Stimulated activated naive CD8-positive, alpha-beta T cell treated with anti-CD3 and anti-CD28 coated beads, Interleukin-15, amount 100 ng/mL, for 72 hours (primary cell): ENCODE data around the gene GRIP2.

Experiments
- ATAC-seq: fragments of 150-1000 bp; cut with Tn5 transposase; 2 replicates; pipeline ENCODE4 v1.10.0; 2021; ENCODE audit warnings: mild to moderate bottlenecking, moderate library complexity
- DNase-seq, 2 donors: peaks; one replicate each; pipeline ENCODE4 v3.0.0; 2021 to 2022
- H3K27ac Mint-ChIP-seq, 2 donors: one replicate each; pipeline ENCODE4 v1.8.0; 2022; ENCODE audit warnings: mild to moderate bottlenecking in 2 of 2, mixed read lengths in 2 of 2, moderate library complexity in 2 of 2
- H3K27me3 Mint-ChIP-seq: one replicate; pipeline ENCODE4 v1.8.0; 2022; ENCODE audit warnings: mixed read lengths
- H3K4me1 Mint-ChIP-seq: one replicate; pipeline ENCODE4 v1.8.0; 2022; ENCODE audit warnings: mild to moderate bottlenecking, mixed read lengths
- H3K4me3 Mint-ChIP-seq, 2 donors: one replicate each; pipeline ENCODE4 v1.8.0; 2022; ENCODE audit warnings: mild to moderate bottlenecking in 2 of 2, mixed read lengths in 2 of 2, moderate library complexity in 1 of 2
- H3K9me3 Mint-ChIP-seq, 2 donors: one replicate each; pipeline ENCODE4 v1.8.0; 2022; ENCODE audit warnings: mixed read lengths in 2 of 2

Gene GRIP2

DNA sequence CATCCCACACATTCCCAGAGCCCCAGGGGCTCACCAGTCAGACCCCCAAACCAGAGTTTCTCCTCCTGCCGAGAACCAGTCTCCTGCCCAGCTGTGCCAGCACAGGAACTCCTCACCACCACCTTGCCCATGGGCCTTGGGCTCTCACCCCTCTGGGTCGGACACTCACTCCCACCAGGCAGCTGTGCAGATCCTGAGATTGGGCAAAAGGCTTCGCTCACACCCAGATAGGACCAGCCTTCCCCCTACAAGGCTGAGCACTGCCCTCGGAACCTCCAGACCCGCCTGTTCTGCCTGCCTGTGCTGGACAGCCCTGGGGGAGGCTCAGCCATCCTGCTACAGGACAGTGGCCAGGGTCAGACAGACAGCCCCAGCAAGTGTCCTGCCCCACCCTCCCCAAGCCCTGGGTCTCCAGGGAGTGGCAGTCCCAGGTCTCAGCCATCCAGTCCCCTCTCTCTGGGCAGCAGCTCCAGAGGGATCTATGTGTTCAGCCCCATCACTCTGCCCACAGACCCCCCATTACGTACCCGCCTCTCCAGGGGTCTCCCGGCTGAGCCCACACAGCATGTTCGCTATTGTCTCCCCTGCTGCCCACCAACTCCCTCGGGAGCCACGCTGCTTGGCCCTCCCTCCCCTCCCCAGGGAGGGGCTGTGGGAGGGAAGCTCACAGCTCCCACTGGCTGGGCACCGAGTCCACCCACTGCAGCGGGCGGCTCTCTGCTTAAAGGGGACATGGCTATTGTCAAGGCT, at the start of gene GRIP2:
TSS of gene GRIP2 (minus strand) at position 601 of the 750 bp plus-strand sequence. CDS start at position 567, 34 bp downstream.
- H3K27me3 Mint-ChIP-seq = no peaks in the 10 kb centered on the region
- no peak within 1 kb of the TSS for H3K4me3 Mint-ChIP-seq
- ATAC-seq = no peak
- DNase-seq = no peak
- peak within 1 kb of the TSS in 1 of 2 donors; percentile 61 for H3K27ac Mint-ChIP-seq
- H3K9me3 Mint-ChIP-seq = no peaks in the 10 kb centered on the region
- no peaks in the 10 kb centered on the region for H3K4me1 Mint-ChIP-seq

DNA sequence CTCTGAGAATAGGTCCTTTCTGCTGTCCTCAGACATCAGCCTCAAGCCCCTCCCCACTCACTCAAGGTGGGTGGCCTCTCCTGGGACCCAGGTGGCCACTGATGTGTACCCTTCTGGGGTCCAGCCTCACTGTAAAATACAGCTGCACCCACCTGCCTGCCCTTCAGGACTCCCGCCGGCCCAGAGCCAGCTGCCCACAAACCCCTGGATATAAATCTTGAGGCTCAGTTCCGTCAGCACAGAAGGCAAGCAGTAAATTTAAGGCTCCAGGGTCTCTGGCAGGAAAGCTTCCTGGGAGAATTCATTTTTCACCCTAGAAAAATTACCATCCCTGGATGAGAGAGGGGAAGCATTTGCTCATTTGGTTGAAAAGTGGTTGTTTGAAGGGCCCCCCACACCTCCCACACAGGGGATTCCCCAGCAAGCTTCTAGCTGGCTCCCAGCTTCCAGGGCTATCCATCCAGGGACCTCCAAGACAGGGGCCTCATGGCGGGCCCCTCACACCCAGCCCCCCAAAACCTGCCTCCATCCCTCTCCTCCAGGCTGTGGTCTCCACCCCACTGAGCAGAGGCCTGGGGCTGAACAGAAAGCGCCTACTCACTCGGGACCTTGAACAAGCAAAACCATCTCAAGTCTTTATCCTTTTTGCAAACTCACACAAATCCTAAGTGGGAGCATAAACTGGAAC, 48.4 kb upstream of the GRIP2 start:
- DNase-seq = no peak
- Mint-ChIP-seq H3K4me1 (peaks cover 10% of the 10 kb centered on the region), H3K4me3 (no peak overlapping the region), H3K27me3 (peaks cover 71% of the 10 kb centered on the region), H3K27ac (no peak overlapping the region), H3K9me3 (no peaks in the 10 kb centered on the region)
- ATAC-seq = no peak

DNA sequence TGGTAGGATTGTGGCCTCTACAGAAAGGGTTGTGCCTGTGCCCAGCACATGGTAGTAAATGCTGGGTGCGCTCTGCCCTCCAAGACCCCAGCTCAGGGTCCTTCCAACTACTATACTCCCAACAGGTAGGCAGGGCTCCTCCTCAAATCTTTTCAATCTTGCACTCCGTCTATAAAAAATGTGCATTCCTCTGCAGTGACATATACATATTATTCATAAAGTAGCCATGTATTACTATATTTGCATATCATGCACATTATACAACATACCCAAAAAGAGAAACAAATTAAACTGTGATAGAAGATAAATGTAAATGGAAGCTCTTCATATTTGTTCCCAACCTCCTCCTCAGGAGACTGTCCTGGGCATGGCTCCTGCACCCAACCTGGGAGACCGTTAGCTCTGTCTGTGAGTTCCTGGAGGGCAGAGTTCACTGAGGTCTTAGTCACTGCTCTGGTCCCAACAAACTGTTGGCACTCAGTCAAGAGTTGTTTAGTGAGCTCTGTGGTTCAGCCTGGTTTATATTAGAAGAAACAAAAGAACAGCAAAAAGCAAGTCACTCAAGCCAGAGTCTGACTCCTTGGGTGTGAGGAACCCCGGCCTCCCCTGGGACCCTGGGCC, 47.7 kb upstream of the GRIP2 start:
- DNase-seq (no peak), ATAC-seq (no peak)
- peak overlapping the region in 1 of 2 donors; percentile 16 for H3K27ac Mint-ChIP-seq
- no peak overlapping the region for H3K4me3 Mint-ChIP-seq
- H3K27me3 Mint-ChIP-seq = peaks cover 66% of the 10 kb centered on the region
- no peaks in the 10 kb centered on the region for H3K9me3 Mint-ChIP-seq
- H3K4me1 Mint-ChIP-seq = peaks cover 10% of the 10 kb centered on the region

DNA sequence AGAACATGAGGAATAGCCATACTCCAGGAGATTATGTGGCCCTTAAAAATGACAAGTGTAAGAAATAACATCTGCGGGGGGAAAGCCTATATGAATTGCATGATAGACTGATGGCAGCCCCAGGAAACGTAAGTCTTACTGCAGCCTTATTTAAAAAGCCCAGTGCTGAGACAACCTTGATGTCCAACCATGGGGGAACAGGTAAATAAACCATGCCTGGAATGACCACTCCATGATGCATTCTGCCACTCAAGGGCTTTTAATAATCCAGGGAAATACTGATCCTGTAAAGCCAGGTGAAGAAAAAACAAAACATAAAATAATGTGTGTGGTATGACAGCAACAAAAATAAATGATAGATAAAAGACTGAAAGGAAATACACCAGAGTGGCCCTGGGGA, 46.5 kb upstream of the GRIP2 start:
- ATAC-seq (no peak), DNase-seq (no peak)
- Mint-ChIP-seq H3K4me3 (no peak overlapping the region), H3K4me1 (peaks cover 10% of the 10 kb centered on the region), H3K27ac (no peak overlapping the region), H3K27me3 (peaks cover 70% of the 10 kb centered on the region), H3K9me3 (no peaks in the 10 kb centered on the region)

DNA sequence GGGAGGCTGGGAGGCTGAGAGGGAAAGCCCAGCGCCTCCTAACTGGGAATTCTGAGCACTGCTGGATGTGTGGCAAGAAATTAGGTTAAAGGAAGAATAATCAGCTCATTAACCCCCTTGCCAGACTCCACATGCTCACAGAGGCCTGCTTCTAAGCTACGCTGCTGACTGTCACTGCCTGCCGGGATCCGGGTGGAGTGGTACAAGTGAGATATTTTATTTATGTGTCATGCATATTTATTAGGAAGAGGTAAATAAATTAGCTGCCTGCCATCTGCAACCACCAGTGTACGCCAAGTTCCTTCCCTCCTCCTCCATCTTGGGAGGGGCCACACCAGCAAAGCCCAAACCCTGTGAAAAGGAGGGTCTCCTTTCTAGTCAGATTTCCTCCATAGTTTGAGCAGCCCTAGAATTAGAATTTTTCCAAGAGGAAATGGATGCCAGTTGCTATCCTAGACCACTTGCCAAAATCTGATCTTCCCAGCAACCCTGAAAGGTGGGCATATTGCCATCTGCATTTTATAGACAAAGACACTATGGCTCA, 43.5 kb upstream of the GRIP2 start:
- no peak overlapping the region for H3K27ac Mint-ChIP-seq
- no peak for ATAC-seq
- H3K4me3 Mint-ChIP-seq = no peak overlapping the region
- H3K4me1 Mint-ChIP-seq = peaks cover 6% of the 10 kb centered on the region
- no peaks in the 10 kb centered on the region for H3K9me3 Mint-ChIP-seq
- no peak for DNase-seq
- H3K27me3 Mint-ChIP-seq = peaks cover 54% of the 10 kb centered on the region

DNA sequence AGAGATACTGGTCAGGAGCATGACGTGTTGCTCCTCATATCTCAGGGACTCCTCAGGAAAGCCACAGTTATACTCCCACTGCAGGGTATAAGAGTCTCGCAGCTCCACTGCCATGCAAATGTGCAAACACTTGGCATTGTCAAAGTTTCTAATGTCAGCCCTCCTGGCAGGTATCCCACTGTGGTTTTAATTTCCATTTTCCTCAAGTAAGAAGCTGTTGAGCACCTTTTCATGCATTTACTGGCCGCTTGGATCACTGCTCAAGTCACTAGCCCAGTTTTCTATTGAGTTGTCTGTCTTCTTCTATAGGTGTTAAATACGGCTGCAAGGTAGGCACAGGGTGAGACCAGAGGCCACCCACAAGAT, 41.9 kb upstream of the GRIP2 start:
- no peak overlapping the region for H3K27ac Mint-ChIP-seq
- no peaks in the 10 kb centered on the region for H3K9me3 Mint-ChIP-seq
- peaks cover 49% of the 10 kb centered on the region for H3K27me3 Mint-ChIP-seq
- no peak for DNase-seq
- no peaks in the 10 kb centered on the region for H3K4me1 Mint-ChIP-seq
- no peak overlapping the region for H3K4me3 Mint-ChIP-seq
- ATAC-seq = no peak

DNA sequence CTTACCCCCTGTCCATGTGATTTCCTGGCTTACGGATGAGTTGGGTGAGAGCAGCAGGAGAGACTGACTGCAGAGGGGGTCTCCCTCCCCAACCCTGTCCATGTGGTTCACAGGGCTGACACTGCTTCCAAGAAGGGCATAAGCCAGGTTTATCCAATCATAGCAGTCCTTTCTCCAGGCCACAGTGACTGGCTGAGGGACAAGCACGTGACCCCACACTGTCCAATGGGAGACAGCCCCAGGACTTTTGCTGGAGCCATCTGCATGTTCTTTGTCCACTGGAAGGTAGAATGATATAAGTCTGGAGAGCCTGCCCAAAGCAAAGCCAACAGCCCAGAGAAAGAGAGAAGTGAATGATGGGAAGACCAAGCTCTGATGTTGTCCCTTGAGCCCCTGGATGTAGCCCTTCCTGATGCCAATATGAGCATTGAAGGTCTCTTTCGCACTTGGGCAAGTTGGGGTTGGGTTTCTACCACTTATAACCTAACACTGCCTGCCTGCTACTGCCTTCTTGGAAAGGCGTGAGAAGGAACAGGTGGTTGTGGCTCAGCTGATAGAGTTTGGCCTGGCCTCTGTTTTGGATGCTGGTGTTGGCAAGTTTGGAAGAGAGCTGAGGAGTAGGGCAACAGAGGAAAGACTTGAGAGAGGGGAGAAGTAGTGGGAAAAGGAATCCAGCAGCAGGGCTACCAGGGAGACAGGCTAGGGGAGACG, 41.3 kb upstream of the GRIP2 start:
- Mint-ChIP-seq H3K27me3 (peaks cover 46% of the 10 kb centered on the region), H3K4me3 (no peak overlapping the region), H3K9me3 (no peaks in the 10 kb centered on the region), H3K27ac (no peak overlapping the region), H3K4me1 (no peaks in the 10 kb centered on the region)
- ATAC-seq (no peak), DNase-seq (no peak)

DNA sequence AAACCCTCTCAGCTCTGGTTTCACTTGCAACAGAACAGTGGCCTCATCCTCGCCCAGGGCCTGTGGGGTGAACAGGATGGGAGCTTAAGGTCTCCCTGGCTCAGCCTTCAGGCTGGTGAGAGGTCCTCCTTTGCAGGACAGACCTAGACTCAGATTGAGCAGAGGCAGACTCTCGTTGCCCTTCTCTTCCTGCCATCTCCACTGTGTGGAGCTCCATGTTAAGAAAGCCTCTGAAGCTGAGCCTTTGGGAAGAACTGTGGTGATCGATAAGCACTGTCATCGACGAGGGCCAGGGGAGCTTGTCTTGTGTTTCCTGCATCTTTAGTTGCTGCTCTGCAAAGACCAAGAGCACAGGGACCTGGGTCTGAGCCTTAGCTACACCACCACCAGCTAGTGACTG, 37.8 kb upstream of the GRIP2 start:
- ATAC-seq (no peak), DNase-seq (no peak)
- H3K4me1 Mint-ChIP-seq = no peaks in the 10 kb centered on the region
- no peaks in the 10 kb centered on the region for H3K9me3 Mint-ChIP-seq
- H3K27ac Mint-ChIP-seq = no peak overlapping the region
- H3K27me3 Mint-ChIP-seq = peaks cover 34% of the 10 kb centered on the region
- H3K4me3 Mint-ChIP-seq = no peak overlapping the region

DNA sequence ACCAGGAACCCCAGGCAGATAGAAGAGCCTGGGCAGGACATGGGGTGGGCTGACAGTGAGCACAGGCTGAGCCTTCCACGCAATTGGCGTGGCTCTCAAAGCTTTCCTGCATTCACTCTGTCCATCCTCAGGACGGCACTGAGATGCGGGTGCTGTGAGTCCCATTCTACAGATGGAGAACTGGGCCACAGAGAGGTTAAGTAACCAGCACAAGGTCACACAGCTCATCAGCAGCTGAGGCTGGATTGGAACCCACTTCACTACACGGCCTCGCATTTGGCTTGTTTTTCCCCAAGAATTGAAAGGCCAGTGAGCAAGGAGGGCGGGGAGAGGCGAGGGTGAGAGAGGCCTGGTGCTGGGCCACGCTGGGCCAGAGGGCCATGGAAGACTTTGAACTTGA, 36.0 kb upstream of the GRIP2 start:
- no peaks in the 10 kb centered on the region for H3K9me3 Mint-ChIP-seq
- no peak overlapping the region for H3K4me3 Mint-ChIP-seq
- peaks cover 17% of the 10 kb centered on the region for H3K27me3 Mint-ChIP-seq
- DNase-seq = no peak
- H3K4me1 Mint-ChIP-seq = no peaks in the 10 kb centered on the region
- H3K27ac Mint-ChIP-seq = peak overlapping the region in 1 of 2 donors; percentile 75
- no peak for ATAC-seq

DNA sequence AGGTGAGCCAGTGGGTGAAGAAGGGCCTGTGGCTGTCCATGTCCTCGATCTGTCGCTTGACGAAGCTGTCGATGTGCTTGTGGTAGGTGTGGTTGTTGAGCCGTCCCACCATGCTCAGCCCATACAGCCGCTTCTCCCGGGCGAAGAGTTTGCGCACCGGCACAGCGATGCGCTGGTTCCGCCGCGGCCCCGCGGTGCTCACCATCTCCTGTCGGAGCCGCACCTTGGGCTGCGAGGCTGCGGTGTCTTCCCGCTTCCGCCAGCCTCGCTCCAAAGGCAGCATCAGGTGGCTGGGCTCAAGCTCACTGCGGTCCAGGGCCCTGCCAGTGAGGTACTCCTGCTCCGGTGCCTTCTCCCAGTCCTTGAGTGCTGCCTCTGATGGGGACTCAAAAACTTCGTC, 34.0 kb upstream of the GRIP2 start:
- no peak overlapping the region for H3K27ac Mint-ChIP-seq
- no peaks in the 10 kb centered on the region for H3K9me3 Mint-ChIP-seq
- peaks cover 8% of the 10 kb centered on the region for H3K27me3 Mint-ChIP-seq
- ATAC-seq = no peak
- DNase-seq = no peak
- H3K4me3 Mint-ChIP-seq = no peak overlapping the region
- H3K4me1 Mint-ChIP-seq = peaks cover 12% of the 10 kb centered on the region

DNA sequence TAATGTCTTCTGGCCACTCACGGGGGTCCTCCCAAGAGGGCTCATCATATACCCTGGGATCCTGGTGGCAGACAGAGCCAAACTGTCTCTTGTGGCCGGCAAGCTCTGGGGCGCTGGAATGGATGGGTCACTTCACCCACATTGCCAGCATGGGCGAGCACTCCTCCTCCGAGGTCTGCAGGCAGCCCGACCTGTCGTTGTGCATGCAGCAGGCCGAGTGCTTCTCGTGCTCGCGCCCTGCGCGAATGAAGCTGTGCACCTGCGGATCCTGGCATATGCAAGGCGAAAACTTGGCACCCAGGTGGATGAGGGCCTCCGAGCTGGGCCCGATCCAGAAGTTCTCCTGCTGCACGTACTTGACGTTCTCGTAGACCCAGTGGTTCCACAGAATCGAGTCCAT, 33.6 kb upstream of the GRIP2 start:
- peaks cover 8% of the 10 kb centered on the region for H3K27me3 Mint-ChIP-seq
- DNase-seq (no peak), ATAC-seq (no peak)
- no peaks in the 10 kb centered on the region for H3K9me3 Mint-ChIP-seq
- no peak overlapping the region for H3K4me3 Mint-ChIP-seq
- no peak overlapping the region for H3K27ac Mint-ChIP-seq
- peaks cover 17% of the 10 kb centered on the region for H3K4me1 Mint-ChIP-seq

DNA sequence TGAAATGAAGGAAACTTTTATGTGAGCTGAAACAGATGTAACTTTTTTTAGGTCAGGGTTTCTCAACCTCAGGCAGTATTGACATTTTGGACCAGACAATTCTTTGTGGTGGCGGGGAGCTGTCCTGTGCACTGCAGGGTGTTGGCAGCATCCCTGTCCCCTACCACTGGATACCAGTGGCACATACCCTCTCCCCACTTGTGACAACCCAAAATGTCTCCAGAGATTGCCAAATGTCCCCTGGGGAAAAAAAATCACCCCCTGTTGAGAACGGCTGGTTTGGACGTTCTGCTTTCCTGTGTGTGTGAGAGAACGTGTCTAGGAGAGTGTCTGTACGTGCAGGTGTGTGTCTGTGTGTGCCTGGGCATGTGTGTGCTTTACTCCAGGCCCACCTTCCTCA, 30.7 kb upstream of the GRIP2 start:
- ATAC-seq (no peak), DNase-seq (no peak)
- Mint-ChIP-seq H3K4me1 (peaks cover 27% of the 10 kb centered on the region), H3K4me3 (no peak overlapping the region), H3K27me3 (peaks cover 7% of the 10 kb centered on the region), H3K9me3 (no peaks in the 10 kb centered on the region), H3K27ac (no peak overlapping the region)

DNA sequence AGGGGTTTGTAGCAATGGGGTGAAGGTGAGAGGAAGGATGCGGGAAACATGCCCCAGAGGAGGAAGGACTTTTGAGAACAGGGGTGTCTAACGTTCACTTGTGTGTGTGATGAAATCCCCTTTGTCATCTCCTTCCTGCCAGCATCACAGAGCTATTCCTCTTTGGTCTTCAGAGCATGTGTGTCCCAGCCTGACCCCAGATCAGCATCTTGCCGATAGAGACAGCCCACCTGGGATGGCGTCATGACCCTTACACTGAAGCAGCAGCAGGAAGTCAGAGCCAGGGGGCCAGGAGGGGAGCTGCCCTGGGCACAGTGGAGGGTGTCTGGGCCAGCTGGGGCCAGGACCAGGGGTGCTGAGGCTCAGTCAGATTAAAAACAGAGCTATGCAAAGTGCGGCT, 29.9 kb upstream of the GRIP2 start:
- no peak overlapping the region for H3K4me3 Mint-ChIP-seq
- peaks cover 9% of the 10 kb centered on the region for H3K27me3 Mint-ChIP-seq
- no peak for DNase-seq

DNA sequence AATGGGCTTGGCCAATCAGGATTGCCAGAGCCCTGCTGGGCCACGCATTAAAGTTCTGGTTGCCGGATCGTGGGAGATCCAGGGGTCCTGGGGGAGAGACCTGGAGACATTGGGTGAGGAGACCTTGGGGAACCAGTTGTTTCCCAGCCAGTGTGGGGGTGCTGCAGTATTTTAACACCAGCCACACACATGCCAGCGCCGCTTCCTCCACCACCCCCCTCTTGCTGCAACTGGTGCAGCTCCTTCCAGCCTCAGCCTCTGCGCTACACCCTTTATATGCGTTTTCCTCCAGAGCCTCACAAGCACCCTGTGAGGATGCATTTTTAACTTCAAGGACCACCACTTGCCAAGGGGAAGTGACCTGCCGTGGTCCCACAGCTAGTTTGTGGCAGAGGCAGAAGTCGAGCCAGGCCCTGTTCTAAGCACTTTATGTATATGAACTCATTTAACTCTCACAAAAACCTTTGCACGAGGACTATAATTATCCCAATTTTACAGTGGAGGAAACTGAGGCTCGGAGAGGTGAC, 29.4 kb upstream of the GRIP2 start:
- ATAC-seq (no peak), DNase-seq (no peak)
- H3K4me1 Mint-ChIP-seq = peaks cover 29% of the 10 kb centered on the region
- H3K4me3 Mint-ChIP-seq = no peak overlapping the region
- H3K9me3 Mint-ChIP-seq = no peaks in the 10 kb centered on the region
- H3K27ac Mint-ChIP-seq = peak overlapping the region in 1 of 2 donors; percentile 62
- peaks cover 15% of the 10 kb centered on the region for H3K27me3 Mint-ChIP-seq

More for the DNA sequence above, 29.9 kb upstream of the GRIP2 start:
- Mint-ChIP-seq H3K4me1 (peaks cover 29% of the 10 kb centered on the region), H3K9me3 (no peaks in the 10 kb centered on the region), H3K27ac (peak overlapping the region in 1 of 2 donors; percentile 79)
- peak; percentile 47 for ATAC-seq

DNA sequence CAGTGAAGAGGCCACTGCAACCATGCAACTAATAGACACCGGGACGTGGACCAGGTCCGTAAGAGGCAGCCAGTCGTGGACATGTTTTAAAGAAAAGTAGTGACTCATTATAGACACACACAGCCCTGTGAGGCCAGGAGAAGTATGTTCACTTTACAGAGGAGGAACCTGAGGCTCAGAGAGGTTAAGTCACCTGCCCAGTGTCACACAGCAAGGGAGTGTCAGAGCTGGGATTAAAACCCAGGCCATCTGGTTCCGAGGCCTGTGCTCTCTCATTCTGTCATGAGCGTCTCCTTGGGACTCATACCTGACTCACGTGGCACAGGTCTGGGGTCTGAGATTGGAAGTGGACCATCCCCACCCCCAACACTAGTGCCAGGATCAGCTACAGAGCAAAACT, 28.1 kb upstream of the GRIP2 start:
- ATAC-seq = no peak
- no peak for DNase-seq

More for the DNA sequence above, 28.1 kb upstream of the GRIP2 start:
- H3K9me3 Mint-ChIP-seq = no peaks in the 10 kb centered on the region
- peaks cover 15% of the 10 kb centered on the region for H3K27me3 Mint-ChIP-seq
- H3K4me1 Mint-ChIP-seq = peaks cover 29% of the 10 kb centered on the region
- no peak overlapping the region for H3K4me3 Mint-ChIP-seq
- H3K27ac Mint-ChIP-seq = peak overlapping the region in 1 of 2 donors; percentile 62
